Activated CD4-positive, alpha-beta T cell treated with anti-CD3 and anti-CD28 coated beads, Interleukin-2, amount 50 U/mL, for 48 hours (primary cell): ENCODE data around the gene ZNF284.

ENCODE experiments used
- DNase-seq, 2 experiments: peaks; one replicate each; pipeline ENCODE4 v3.0.0-alpha.2; 2020

ZNF284 gene

DNA sequence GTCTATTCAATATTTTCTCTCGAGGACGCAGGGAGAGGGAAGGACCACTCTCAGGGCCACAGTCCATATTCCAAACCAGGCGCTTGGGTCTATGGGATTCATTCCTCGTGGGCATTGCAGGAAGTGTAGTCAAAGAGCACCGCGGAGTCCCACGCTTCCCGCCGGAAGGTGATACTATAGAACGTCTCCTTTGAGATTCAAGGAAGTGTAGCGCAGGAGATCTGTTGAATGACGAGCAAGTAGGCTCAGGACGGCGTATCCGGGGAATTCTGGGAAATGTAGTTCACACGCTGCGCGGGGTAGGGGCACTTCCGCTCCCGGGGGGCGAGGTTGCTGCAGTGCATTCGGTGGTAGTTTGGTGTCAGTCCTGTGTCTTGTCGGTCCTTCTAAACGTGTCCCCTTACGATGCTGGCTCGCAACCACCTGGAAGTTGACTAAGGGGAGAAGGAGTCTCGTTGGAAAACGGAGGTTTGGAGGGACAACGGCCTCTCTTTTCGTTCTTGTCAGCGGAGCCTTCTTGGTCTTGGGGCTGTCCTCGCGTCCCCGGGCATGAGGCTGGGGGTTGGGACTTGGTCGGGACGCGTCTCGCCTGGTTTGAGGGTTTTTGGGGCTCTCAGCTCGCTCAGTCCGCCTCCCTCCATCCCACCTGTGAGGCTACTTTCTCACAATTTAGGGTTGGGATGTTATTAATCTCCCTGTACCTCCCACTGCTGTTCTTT lies at the start of gene ZNF284:
TSS of gene ZNF284 (plus strand) at position 336 of the 719 bp plus-strand sequence. CDS start 4,231 bp downstream, outside the sequence.
- DNase-seq = peak; percentile 76 to 85

DNA sequence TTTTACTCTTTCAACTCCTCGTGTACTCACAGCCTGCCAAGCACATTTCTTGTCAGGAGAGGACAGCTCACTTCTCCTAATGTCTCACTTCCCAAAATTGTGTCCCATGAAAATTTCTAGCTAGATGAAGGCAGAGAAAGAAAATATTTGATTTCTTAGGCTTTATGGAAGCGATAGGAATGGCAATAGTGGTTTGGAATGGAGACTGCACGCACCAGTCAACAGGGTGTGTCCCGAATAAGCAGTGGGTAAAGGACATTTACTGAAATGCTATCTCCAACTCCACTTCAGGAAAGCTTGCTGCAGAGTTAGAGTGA lies 47.1 kb upstream of the ZNF284 start:
- no peak for DNase-seq

DNA sequence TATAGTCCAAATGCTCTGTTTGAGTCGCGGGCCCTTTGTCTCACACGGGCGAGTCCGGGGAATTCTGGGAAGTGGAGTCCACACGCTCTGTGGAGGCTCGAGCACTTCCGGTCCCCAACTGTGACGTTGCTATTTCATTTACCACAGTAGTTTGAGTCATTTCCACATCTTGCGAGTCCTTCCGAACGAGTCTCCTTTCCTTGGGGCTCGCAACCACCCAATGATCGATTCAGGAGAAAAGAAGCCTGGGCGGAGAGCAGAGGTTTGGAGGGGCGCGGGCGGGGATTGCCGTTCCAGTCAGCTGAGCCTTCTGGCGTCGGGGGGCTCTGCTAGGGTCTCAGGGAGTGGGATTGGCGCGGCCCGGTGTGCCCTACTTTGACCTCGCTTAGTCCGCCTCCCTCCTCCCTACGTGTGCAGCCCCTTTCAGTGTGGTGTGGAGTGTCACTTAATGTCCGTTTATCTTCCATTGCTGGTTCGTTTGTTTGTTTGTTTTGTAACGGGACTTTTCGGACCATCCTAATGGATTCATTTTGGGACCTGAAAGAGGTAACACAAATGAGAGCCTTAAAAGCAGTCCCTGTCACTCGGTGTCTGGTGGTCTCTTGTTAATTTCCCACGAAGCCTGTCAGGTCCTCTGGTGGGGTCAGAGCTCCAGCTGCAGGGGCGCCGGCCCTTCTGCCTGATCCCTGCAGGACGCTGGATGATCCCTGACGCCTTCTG lies 46.6 kb upstream of the ZNF284 start, which contains the start of gene ZNF222:
TSS of gene ZNF222 (plus strand) at position 163 of the 720 bp plus-strand sequence. CDS start at position 221, 58 bp downstream.
- DNase-seq = peak; percentile 80 to 84

DNA sequence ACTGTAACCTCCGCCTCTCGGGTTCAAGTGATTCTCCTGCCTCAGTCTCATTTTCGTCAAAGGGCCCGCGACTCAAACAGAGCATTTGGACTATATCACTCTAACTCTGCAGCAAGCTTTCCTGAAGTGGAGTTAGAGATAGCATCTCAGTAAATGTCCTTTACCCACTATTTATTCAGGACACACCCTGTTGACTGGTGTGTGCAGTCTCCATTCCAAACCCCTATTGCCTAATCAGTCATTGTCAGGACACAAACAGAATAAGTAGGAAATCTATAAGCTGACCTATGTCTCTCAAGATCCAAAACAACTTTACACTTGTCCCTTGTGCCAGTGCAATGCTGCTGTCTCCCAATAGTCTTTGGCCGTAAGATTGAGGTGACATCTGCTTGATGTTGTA lies 45.3 kb upstream of the ZNF284 start:
- DNase-seq = no peak

DNA sequence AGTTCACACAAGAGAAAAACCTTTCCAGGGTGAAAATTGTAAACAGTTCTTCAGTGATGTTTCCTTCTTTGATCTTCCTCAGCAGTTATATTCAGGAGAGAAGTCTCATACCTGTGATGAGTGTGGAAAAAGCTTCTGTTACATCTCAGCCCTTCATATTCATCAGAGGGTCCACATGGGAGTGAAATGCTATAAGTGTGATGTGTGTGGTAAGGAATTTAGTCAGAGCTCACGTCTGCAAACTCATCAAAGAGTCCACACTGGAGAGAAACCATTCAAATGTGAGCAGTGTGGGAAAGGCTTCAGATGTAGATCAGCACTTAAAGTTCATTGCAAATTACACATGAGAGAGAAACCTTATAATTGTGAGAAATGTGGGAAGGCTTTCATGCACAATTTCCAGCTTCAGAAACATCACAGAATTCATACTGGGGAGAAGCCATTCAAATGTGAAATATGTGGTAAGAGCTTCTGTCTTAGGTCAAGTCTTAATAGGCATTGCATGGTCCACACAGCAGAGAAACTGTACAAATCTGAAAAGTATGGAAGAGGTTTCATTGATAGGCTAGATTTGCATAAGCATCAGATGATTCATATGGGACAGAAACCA lies 39.9 kb upstream of the ZNF284 start:
- no peak for DNase-seq

DNA sequence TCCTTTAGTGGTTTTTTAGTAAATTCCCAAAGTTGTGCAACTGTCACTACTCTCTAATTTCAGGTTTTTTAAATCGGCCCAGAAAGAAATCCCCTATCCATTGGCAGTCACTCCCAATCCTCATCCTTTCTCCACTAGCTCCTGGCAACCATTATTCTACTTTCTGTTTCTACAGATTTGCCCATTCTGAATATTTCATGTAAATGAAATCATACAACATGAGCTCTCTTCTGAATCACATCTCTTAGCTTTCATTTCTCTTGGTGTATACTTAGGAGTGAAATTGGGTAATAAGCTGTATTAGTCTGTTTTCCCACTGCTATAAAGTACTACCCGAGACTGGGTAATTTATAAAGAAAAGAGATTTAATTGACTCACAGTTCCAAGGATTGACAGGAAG lies 29.8 kb upstream of the ZNF284 start:
- no peak for DNase-seq

DNA sequence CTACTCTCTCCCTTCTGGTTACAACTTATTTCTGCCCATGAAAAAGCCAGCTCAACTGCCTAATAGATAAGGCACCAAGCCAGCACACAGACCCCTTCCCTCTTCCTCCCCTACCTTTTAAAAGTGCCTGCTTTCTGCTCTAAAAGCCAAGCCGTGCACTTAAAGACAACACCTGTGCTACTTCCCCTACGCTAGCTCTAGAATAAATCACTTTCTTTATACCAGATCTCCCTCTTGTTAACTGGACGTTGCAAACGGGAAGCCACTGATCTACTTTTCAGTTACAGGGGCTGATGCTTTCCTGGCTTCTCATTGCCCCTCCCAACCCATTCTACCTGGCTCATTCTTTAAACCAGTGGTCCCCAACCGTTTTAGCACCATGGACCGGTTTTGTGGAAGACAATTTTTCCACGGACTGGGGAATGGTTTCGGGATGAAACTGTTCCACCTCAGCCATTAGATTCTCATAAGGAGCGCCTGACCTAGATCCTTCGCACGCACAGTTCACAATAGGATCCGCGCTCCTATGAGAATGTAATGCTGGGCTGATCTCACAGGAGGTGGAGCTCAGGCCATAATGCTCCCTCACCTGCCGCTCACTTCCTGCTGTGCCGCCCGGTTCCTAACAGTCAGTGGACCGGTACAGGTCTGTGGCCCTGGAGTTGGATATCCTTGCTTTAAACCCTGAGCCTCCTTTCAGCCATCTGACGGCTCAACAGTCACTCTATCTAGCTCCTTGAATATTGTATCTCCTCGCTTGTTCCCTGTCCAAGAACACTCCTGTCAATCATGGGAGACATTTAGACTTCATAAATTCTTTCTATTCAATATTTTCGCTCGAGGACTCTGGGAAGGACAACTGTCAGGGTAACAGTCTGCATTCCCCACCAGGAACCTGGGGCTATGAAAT lies 21.0 kb upstream of the ZNF284 start:
- peak; percentile 5 to 24 for DNase-seq

DNA sequence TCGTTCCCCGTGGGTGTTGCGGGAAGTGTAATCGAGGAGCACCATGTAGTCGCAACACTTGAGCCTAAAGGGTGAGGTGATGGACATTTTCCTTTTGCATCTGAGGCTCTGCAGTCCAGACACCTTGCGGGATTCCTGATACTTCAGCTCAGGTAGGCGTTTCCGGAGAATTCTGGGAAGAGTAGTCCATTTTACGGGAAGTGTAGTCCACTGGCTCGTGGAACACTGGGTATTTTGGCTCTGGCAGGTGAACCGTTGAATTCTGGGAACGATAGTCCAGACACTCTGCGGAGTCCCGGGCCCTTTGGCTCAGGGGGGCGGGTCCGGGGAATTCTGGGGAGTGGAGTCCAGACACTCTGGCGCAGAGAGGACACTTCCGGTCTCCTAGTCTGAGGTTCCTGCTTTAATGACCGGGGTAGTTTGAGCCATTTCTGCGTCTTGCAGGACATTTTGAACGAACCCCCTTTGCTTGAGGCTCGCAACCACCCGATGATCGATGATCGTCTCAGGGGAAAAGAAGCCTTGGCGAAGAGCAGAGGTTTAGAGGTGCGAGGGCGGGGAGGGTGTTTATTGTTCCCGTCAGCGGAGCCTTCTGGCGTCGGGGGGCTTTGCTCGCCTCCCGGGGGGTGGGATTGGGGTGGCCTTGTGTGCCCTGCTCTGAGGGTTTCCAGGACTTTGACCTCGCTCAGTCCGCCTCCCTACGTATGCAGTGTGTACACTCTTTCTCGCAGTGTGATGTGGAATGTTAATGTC lies 20.1 kb upstream of the ZNF284 start, which contains the start of gene ZNF223:
TSS of gene ZNF223 (plus strand) at position 387 of the 753 bp plus-strand sequence. CDS start 3,141 bp downstream, outside the sequence.
- DNase-seq = peak; percentile 73 to 76

DNA sequence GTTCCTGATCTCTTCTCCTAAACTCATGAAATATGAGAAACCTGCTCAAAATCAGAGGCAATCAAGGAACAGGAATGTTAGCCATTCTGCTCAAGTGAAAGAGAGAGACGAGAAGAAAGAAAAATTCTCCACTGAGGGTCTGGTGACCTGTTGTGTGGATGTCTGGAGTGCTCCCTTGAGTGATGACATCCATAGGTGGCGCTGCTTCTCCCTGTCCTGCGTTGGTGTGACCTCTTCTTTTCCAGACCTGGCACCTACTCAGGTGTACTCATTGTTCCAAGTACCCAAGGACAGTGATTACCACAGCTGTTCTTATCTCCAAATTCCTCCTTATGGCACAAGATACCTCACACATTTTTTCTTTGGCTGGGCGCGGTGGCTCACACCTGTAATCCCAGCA lies 16.1 kb upstream of the ZNF284 start:
- no peak for DNase-seq

DNA sequence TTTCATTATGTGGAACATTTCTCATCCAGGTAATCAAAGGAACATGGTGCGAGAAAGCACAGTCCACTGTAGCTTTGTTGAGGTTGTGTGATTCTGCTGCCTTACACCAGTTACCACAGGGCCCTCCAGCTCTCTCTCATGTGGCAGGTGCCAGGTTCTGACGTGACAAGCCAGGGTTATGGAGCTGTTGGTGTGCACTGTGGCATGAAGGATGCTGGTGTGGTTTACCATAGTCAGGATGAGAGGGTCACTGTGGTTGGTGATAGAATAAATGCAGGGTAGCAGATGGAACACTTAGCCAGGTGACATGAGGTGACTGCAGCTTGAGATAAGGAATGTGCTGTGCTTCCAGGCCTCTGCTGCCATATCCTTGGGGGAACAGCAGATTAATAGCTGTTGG lies 12.7 kb upstream of the ZNF284 start:
- DNase-seq = no peak

DNA sequence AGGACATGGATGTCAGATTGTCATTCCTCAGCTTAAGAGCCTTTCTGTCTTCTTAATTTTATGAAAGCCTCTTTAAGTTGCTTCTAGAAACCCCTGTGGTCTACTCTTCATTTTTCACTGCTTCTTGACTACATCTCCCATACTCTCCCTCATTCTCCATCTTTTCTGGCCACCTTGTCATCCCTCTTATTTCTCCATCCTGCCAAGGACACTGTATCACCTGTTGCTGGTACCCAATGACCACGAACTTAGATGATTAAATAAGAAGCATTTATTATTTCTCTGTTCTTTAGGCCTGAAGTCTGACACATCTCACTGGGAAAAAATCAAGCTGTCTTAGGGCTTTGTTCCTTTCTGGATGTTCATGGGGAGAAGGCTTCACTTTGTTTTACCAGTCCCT lies 10.9 kb upstream of the ZNF284 start:
- no peak for DNase-seq

DNA sequence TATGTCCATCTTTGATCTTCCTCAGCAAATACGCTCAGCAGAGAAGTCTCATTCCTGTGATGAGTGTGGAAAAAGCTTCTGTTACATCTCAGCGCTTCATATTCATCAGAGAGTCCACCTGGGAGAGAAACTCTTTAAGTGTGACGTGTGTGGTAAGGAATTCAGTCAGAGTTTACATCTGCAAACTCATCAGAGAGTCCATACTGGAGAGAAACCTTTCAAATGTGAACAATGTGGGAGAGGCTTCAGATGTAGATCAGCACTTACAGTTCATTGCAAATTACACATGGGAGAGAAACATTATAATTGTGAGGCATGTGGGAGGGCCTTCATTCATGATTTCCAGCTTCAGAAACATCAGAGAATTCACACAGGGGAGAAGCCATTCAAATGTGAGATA lies 5.7 kb upstream of the ZNF284 start:
- DNase-seq = no peak

DNA sequence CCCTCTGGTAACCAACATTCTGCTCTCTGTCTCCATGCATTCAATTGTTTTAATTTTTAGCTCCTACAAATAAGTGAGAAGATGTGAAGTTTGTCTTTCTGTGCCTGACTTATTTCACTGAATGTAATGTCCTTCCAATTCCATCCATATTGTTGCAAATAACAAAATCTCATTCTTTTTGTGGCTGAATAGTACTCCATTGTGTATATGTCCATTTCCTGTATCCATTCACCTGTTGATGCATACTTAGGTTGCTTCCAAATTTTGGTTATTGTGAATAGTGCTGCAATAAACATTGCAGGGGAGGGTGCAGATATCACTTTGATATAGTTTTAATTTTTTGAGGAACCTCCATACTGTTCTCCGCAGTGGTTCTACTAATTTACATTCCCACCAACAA lies 2.5 kb upstream of the ZNF284 start:
- DNase-seq = no peak

DNA sequence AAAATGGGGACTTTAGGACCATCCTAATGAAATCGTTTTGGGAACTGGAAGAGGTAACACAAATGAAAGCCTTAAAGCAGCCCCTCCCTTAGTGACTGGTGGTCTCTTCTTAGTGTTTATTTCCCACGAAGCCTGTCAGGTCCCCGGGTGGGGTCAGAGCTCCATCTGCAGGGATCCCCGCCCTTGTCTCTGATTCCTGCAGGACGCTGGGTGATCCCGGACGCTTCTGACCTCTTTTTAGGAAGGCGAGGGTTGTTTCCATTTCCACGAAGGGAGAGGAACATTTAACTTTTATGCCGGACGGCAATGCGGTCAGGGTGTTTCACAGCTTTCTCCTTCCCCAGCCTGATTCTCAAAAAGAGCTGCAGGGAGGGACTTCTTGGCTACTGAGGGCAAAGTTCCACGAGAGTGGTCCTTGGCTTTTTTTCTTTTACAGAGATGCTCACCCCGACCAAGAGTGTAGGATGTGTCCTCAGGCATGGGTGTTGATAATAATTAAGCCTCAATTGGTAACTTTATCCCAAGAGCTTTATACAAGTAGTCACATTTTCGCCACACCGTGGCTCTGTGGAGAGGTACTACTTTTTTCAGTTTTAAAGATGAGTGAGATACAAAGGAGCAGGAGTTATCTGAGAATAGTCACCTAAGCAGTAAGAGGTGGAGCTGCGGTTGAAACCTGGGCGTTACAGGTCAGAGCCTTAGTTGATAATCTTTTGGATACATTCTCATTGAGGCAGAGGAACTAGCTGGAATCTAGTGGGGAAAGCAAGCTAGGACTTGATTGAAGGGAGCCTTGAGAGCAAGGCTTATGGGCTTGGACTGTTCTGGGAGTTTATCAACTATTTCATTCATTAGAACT lies 813 bp downstream of the ZNF284 start:
- no peak for DNase-seq

DNA sequence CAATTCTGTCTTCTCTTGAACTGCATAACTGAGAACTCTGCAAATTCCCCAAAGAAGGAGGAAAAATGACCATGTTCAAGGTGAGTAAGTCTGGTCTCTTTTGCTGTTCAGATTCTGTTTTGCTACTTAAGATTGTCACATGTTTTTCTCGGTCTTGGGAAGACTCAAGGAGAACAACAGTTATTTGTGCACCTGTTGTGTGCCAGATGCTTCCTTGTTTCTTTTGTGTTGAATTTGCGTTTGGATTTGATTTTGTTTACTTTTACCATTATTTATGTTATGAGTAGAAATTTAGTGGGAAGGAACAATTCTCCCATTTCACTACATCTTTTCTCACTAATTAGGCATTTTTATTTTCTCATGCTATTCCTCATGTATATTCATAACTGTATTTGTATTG lies 4.4 kb downstream of the ZNF284 start:
- no peak for DNase-seq

DNA sequence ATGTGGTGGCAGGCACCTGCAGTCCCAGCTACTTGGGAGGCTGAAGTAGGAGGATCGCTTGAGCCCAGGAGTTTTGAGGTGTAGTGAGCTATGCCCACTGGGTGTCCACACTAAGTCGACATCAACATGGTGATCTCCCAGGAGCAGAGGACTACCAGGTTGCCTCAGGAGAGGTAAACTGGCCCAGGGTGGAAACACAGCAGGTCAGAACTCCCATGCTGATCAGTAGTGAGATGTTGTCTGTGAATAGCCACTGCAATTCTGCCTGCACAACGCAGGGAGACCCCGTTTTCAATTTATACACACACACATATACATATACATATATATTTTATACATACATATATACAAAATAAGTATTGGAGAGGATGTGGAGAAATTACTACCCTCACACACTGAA lies 20.1 kb downstream of the ZNF284 start:
- DNase-seq = no peak

DNA sequence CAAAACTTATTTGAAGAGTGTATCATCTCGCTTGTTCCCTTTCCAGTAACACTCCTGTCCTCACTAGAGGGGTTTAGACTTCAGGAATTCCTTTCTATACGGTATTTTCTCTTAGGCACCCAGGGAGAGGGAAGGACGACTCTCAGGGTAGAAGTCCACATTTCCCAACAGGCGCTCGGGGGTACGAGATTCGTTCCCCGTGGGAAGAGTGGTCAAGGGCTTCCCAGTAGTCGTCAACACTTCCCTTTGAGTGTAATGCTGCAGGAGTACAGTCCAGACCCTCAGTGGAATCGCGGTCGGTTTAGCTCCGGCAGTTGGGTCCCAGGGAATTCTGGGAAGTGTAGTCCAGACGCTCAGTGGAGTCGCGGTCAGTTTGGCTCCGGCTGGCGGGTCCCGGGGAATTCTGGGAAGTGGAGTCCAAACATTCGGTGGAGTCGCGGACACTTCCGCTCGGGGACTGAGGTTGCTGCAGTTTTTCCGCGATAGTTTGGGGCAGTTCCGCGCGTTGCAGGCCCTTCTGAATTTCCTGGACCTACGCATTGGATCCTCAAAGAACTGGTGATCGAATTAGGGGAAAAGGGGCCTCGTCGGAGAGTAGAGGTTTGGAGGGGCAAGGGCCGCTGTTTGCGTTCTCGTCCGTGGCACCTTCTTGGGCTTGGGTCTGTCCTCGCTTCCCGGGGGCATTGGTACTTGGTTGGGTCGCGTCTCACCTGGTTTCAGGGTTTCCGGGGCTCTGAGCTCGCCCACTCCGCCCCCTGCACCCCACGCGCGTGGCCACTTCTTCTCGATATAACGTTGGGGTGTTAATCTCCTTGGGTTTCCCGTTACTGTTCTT lies 22.2 kb downstream of the ZNF284 start, which contains the start of gene ZNF224:
TSS of gene ZNF224 (plus strand) at position 431 of the 835 bp plus-strand sequence. CDS start 3,513 bp downstream, outside the sequence.
- DNase-seq = peak; percentile 84 to 89

DNA sequence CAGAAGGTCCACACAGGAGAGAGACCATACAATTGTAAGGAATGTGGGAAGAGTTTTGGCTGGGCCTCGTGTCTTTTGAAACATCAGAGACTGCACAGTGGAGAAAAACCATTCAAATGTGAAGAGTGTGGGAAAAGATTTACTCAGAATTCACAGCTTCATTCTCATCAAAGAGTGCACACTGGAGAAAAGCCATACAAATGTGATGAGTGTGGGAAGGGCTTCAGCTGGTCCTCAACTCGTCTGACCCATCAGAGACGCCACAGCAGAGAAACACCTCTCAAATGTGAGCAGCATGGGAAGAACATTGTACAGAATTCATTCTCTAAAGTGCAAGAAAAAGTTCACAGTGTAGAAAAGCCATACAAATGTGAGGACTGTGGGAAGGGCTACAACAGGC lies 35.8 kb downstream of the ZNF284 start:
- no peak for DNase-seq

DNA sequence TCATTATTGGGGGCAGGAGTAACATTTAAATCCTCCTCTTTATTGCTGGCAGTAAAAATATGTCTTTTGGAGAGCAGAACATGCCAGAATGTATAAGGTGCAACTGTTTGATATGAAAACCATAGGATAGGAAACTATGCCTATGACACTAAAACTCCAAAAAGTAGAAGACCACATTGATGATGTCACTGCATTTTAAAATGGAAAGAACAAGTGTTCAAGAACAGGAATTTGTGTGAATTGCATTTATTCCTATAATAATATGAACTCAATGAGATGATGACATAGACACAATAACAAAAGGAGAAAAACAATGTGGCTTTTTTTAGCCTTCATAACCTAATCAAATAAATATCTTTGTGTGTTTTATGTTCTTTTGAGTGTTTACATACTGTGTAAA lies 37.5 kb downstream of the ZNF284 start:
- DNase-seq = no peak

DNA sequence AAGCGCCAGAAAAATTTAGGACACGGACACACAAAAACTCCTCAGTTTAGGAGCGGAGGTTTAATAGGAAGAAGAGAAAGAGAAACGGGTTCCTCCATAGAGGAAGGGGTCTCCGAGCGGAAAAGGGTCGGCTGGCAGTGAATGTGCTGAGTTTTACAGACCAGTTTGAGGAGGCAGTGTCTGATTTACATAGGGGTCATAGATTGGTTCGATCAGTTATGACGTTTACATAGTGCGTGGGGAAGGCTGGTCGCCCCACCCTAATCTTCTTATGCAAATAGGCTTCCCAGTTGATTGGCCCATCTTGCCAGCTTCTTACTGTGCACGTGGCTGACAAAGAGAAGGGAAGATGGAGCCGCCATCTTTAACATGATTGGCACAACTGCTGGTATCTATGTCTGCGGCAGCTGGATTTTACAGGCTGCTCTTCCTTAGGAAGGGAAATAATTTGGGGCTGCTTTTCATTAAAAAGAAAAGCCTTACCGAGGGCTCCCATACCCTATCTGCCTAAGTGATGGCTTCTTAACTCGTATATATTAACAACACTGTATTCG lies 40.0 kb downstream of the ZNF284 start:
- no peak for DNase-seq
